ENCODE measurements around the gene ASCL5.

ASCL5 gene

GRCh38 chr1:201136355-201137023 is 9.5 kb upstream of the ASCL5 start:
- Histone ChIP-seq H3K4me2 (ENCODE audit: insufficient read depth, low read length) (no peak overlapping the region), H4K20me1 (ENCODE audit: insufficient read depth, low read length) (peaks cover 11% of the 10 kb centered on the region), H3K4me3 (ENCODE audit: low read depth in 1 of 2, low read length in 2 of 2) (no peak overlapping the region), H3K36me3 (ENCODE audit: insufficient read depth, low read length) (peaks cover 62% of the 10 kb centered on the region), H3K79me2 (ENCODE audit: insufficient read depth, low read length) (no peaks in the 10 kb centered on the region), H3K27ac (ENCODE audit: low read length) (no peak overlapping the region), H3K4me1 (ENCODE audit: insufficient read depth, low read length) (no peaks in the 10 kb centered on the region), H3K9me3 (ENCODE audit: insufficient read depth, low read length, severe bottlenecking) (no peaks in the 10 kb centered on the region), H3K27me3 (ENCODE audit: insufficient read depth, low read length, poor library complexity) (no peaks in the 10 kb centered on the region), H2AFZ (ENCODE audit: low read depth, low read length) (no peak overlapping the region), H3K9ac (ENCODE audit: low read depth, low read length) (no peak overlapping the region)
- no peak for TF ChIP-seq EZH2 (IDR thresholded peaks at IDR 0.05; ENCODE audit: borderline replicate concordance, low read depth, low read length, severe bottlenecking)
- TF ChIP-seq, protein P1, sequence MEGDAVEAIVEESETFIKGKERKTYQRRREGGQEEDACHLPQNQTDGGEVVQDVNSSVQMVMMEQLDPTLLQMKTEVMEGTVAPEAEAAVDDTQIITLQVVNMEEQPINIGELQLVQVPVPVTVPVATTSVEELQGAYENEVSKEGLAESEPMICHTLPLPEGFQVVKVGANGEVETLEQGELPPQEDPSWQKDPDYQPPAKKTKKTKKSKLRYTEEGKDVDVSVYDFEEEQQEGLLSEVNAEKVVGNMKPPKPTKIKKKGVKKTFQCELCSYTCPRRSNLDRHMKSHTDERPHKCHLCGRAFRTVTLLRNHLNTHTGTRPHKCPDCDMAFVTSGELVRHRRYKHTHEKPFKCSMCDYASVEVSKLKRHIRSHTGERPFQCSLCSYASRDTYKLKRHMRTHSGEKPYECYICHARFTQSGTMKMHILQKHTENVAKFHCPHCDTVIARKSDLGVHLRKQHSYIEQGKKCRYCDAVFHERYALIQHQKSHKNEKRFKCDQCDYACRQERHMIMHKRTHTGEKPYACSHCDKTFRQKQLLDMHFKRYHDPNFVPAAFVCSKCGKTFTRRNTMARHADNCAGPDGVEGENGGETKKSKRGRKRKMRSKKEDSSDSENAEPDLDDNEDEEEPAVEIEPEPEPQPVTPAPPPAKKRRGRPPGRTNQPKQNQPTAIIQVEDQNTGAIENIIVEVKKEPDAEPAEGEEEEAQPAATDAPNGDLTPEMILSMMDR (IDR thresholded peaks at IDR 0.05; ENCODE audit: borderline replicate concordance, extremely low read depth, low read length, poor library complexity, severe bottlenecking): no peak
- ATAC-seq (ENCODE audit: insufficient read depth, low read depth): no peak
- no peak for DNase-seq

GRCh38 chr1:201134405-201134804 is 7.4 kb upstream of the ASCL5 start:
- peaks cover 42% of the 10 kb centered on the region for H3K36me3 ChIP-seq (ENCODE audit: insufficient read depth, low read length)
- DNase-seq: no peak
- no peak overlapping the region for H3K9ac ChIP-seq (ENCODE audit: low read depth, low read length)
- no peaks in the 10 kb centered on the region for H3K9me3 ChIP-seq (ENCODE audit: insufficient read depth, low read length, severe bottlenecking)
- H3K4me1 ChIP-seq (ENCODE audit: insufficient read depth, low read length): no peaks in the 10 kb centered on the region
- H3K27ac ChIP-seq (ENCODE audit: low read length): no peak overlapping the region
- H3K79me2 ChIP-seq (ENCODE audit: insufficient read depth, low read length): no peaks in the 10 kb centered on the region
- peaks cover 8% of the 10 kb centered on the region for H4K20me1 ChIP-seq (ENCODE audit: insufficient read depth, low read length)
- H3K4me3 ChIP-seq (ENCODE audit: low read depth in 1 of 2, low read length in 2 of 2): no peak overlapping the region
- no peak overlapping the region for H2AFZ ChIP-seq (ENCODE audit: low read depth, low read length)
- no peak for TF ChIP-seq EZH2 (IDR thresholded peaks at IDR 0.05; ENCODE audit: borderline replicate concordance, low read depth, low read length, severe bottlenecking)
- no peak for ATAC-seq (ENCODE audit: insufficient read depth, low read depth)
- H3K4me2 ChIP-seq (ENCODE audit: insufficient read depth, low read length): no peak overlapping the region
- H3K27me3 ChIP-seq (ENCODE audit: insufficient read depth, low read length, poor library complexity): no peaks in the 10 kb centered on the region

- no peak for ATAC-seq (ENCODE audit: insufficient read depth, low read depth)
- H3K4me1 ChIP-seq (ENCODE audit: insufficient read depth, low read length): no peaks in the 10 kb centered on the region
- no peak for TF ChIP-seq EZH2 (IDR thresholded peaks at IDR 0.05; ENCODE audit: borderline replicate concordance, low read depth, low read length, severe bottlenecking)
- TF ChIP-seq, protein P1 (IDR thresholded peaks at IDR 0.05; ENCODE audit: borderline replicate concordance, extremely low read depth, low read length, poor library complexity, severe bottlenecking): no peak
- no peak overlapping the region for H3K9ac ChIP-seq (ENCODE audit: low read depth, low read length)
- H4K20me1 ChIP-seq (ENCODE audit: insufficient read depth, low read length): no peaks in the 10 kb centered on the region; the same call in 1 of the 2 replicates
- no peaks in the 10 kb centered on the region for H3K27me3 ChIP-seq (ENCODE audit: insufficient read depth, low read length, poor library complexity)
- no peaks in the 10 kb centered on the region for H3K79me2 ChIP-seq (ENCODE audit: insufficient read depth, low read length)
- H3K9me3 ChIP-seq (ENCODE audit: insufficient read depth, low read length, severe bottlenecking): no peaks in the 10 kb centered on the region
- H3K4me2 ChIP-seq (ENCODE audit: insufficient read depth, low read length): no peak overlapping the region
- no peak overlapping the region for H3K27ac ChIP-seq (ENCODE audit: low read length)
- H3K36me3 ChIP-seq (ENCODE audit: insufficient read depth, low read length): peaks cover 23% of the 10 kb centered on the region
- H2AFZ ChIP-seq (ENCODE audit: low read depth, low read length): no peak overlapping the region
- no peak for DNase-seq
- H3K4me3 ChIP-seq (ENCODE audit: low read depth in 1 of 2, low read length in 2 of 2): no peak overlapping the region
These were observed 4.4 kb upstream of the ASCL5 start for GRCh38 chr1:201131398-201131797.

- H3K4me1 ChIP-seq (ENCODE audit: insufficient read depth, low read length): no peaks in the 10 kb centered on the region
- H2AFZ ChIP-seq (ENCODE audit: low read depth, low read length): no peak overlapping the region
- ATAC-seq (ENCODE audit: insufficient read depth, low read depth) (no peak), DNase-seq (no peak)
- no peak overlapping the region for H3K4me3 ChIP-seq (ENCODE audit: low read depth in 1 of 2, low read length in 2 of 2)
- no peaks in the 10 kb centered on the region; the same call in 1 of the 2 replicates for H4K20me1 ChIP-seq (ENCODE audit: insufficient read depth, low read length)
- peaks cover 9% of the 10 kb centered on the region for H3K27me3 ChIP-seq (ENCODE audit: insufficient read depth, low read length, poor library complexity)
- H3K36me3 ChIP-seq (ENCODE audit: insufficient read depth, low read length): 0 out of 2 replicates have a peak, but pooled peaks cover under 1% of the 10 kb centered on the region
- H3K9ac ChIP-seq (ENCODE audit: low read depth, low read length): no peak overlapping the region
- H3K4me2 ChIP-seq (ENCODE audit: insufficient read depth, low read length): no peak overlapping the region
- no peaks in the 10 kb centered on the region for H3K9me3 ChIP-seq (ENCODE audit: insufficient read depth, low read length, severe bottlenecking)
- no peak overlapping the region for H3K27ac ChIP-seq (ENCODE audit: low read length)
- no peak for TF ChIP-seq EZH2 (IDR thresholded peaks at IDR 0.05; ENCODE audit: borderline replicate concordance, low read depth, low read length, severe bottlenecking)
- TF ChIP-seq, protein P1 (IDR thresholded peaks at IDR 0.05; ENCODE audit: borderline replicate concordance, extremely low read depth, low read length, poor library complexity, severe bottlenecking): no peak
- H3K79me2 ChIP-seq (ENCODE audit: insufficient read depth, low read length): no peaks in the 10 kb centered on the region
These were observed 2.0 kb upstream of the ASCL5 start for GRCh38 chr1:201128962-201129361.

Measured in DND-41 (cell line).